MM.1S (cell line): ENCODE data around the gene KCNJ18.
"Not testable (repeated sequence)": the region's sequence is repeated elsewhere in the genome, so short reads cannot be mapped to it uniquely, and the experiment has no call there.

Experiments used
- DNase-seq: peaks from one replicate; pipeline ENCODE4 v3.0.0-alpha.2; 2015
- H2AFZ ChIP-seq: fragments of 300-600 bp; sonication (generic); 2 replicates; pipeline ENCODE4 v1.6.0; 2016; ENCODE audit warnings: antibody characterized with exemption, low read length
- H3F3A ChIP-seq: fragments of 300-600 bp; sonication (generic); 2 replicates; pipeline ENCODE4 v1.6.1; 2016; ENCODE audit warnings: mild to moderate bottlenecking, antibody characterized with exemption, low read length, moderate library complexity, mixed read lengths; ENCODE audit not compliant: insufficient read depth
- H3K27ac ChIP-seq: fragments of 300-600 bp; sonication (generic); 2 replicates; pipeline ENCODE4 v1.5.1; 2016; ENCODE audit warnings: mild to moderate bottlenecking, low read length
- H3K27me3 ChIP-seq: fragments of 300-600 bp; sonication (generic); replicated peaks from 2 replicates; pipeline ENCODE4 v1.6.0; 2016; ENCODE audit warnings: low read length; ENCODE audit not compliant: insufficient read depth
- H3K36me3 ChIP-seq: fragments of 300-600 bp; sonication (generic); replicated peaks from 2 replicates; pipeline ENCODE4 v1.6.1; 2016; ENCODE audit warnings: mild to moderate bottlenecking, low read length, mixed read lengths; ENCODE audit not compliant: insufficient read depth
- H3K4me1 ChIP-seq: fragments of 300-600 bp; sonication (generic); 2 replicates; pipeline ENCODE4 v1.6.1; 2016; ENCODE audit warnings: low read length, mixed read lengths
- H3K4me2 ChIP-seq: fragments of 300-600 bp; sonication (generic); 2 replicates; pipeline ENCODE4 v1.6.0; 2016; ENCODE audit warnings: low read depth, low read length
- H3K4me3 ChIP-seq: fragments of 300-600 bp; sonication (generic); 2 replicates; pipeline ENCODE4 v1.5.1; 2016; ENCODE audit warnings: low read length, mixed read lengths
- H3K79me2 ChIP-seq: fragments of 300-600 bp; sonication (generic); 2 replicates; pipeline ENCODE4 v1.6.1; 2016; ENCODE audit warnings: mixed run types, low read length, mixed read lengths
- H3K9ac ChIP-seq: fragments of 300-600 bp; sonication (generic); 2 replicates; pipeline ENCODE4 v1.6.1; 2016; ENCODE audit warnings: low read length, mixed read lengths
- H3K9me2 ChIP-seq: fragments of 300-600 bp; sonication (generic); replicated peaks from 2 replicates; pipeline ENCODE4 v1.6.1; 2016; ENCODE audit warnings: mild to moderate bottlenecking, low read length, mixed read lengths; ENCODE audit not compliant: insufficient read depth
- H3K9me3 ChIP-seq: fragments of 300-600 bp; sonication (generic); replicated peaks from 2 replicates; pipeline ENCODE4 v1.6.1; 2016; ENCODE audit warnings: mild to moderate bottlenecking, low read length, mixed read lengths; ENCODE audit not compliant: insufficient read depth
- H4K20me1 ChIP-seq: fragments of 300-600 bp; sonication (generic); 2 replicates; pipeline ENCODE4 v1.6.1; 2016; ENCODE audit warnings: mild to moderate bottlenecking, low read length, moderate library complexity, mixed read lengths; ENCODE audit not compliant: insufficient read depth
- CTCF ChIP-seq: fragments of 300-600 bp; sonication (generic); IDR thresholded peaks from 2 replicates; pipeline ENCODE4 v1.5.1; 2016; ENCODE audit warnings: antibody characterized with exemption, low read length, mixed read lengths
- EZH2 ChIP-seq: fragments of 300-600 bp; sonication (generic); optimal IDR thresholded peaks from 2 replicates; pipeline ENCODE3; 2017; ENCODE audit warnings: low read depth, mild to moderate bottlenecking, antibody characterized with exemption, low read length, mixed read lengths
- EZH2phosphoT487 ChIP-seq: fragments of 300-600 bp; sonication (generic); IDR thresholded peaks from 2 replicates; pipeline ENCODE4 v1.6.1; 2018; ENCODE audit warnings: antibody characterized with exemption, low read length

The KCNJ18 gene

DNA sequence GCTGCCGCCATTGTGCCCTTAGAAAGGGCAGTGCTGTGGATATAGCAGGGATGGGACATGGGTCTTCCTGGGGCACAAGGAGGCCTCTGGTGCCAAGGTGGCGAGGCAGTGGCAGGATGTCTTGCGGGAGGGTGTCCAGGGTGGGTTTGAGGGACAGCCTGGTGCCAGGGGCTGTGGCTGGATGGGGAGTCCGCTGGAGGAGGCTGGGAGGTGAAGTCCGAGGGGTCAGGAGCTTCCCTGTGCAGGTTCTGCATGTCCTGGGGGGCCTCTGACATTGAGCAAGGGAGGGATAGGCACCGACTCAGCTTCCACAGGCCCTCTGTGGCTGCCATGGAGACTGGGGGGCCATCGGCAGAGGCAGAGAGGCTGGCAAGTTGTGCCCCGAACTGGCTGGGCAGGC lies 9.7 kb downstream of the KCNJ18 start:
- H3K9me3 ChIP-seq: not testable (repeated sequence)

DNA sequence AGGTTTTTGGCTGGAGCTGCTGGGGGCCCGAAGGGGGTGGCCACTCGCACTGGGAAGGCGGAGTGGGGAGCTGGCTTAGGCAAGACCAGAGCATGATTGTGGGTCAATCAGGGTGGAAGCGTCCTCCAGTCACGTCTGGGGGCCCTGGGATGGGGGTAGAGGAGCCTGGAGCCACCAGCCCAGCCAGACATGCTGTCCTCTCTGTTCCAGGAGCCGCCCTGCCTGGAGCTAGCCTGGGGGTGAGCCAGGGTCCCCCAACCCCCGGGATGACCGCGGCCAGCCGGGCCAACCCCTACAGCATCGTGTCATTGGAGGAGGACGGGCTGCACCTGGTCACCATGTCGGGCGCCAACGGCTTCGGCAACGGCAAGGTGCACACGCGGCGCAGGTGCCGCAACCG lies 10.2 kb downstream of the KCNJ18 start:
- not testable (repeated sequence) for H3K4me2 ChIP-seq

More for the DNA sequence above, 9.7 kb downstream of the KCNJ18 start:
- not testable (repeated sequence) for H4K20me1 ChIP-seq, H3K4me2 ChIP-seq, H3K27ac ChIP-seq, H3K36me3 ChIP-seq, H3F3A ChIP-seq, DNase-seq, H3K9ac ChIP-seq, H3K4me1 ChIP-seq, H2AFZ ChIP-seq, H3K79me2 ChIP-seq, H3K9me2 ChIP-seq, H3K27me3 ChIP-seq, H3K4me3 ChIP-seq

DNA sequence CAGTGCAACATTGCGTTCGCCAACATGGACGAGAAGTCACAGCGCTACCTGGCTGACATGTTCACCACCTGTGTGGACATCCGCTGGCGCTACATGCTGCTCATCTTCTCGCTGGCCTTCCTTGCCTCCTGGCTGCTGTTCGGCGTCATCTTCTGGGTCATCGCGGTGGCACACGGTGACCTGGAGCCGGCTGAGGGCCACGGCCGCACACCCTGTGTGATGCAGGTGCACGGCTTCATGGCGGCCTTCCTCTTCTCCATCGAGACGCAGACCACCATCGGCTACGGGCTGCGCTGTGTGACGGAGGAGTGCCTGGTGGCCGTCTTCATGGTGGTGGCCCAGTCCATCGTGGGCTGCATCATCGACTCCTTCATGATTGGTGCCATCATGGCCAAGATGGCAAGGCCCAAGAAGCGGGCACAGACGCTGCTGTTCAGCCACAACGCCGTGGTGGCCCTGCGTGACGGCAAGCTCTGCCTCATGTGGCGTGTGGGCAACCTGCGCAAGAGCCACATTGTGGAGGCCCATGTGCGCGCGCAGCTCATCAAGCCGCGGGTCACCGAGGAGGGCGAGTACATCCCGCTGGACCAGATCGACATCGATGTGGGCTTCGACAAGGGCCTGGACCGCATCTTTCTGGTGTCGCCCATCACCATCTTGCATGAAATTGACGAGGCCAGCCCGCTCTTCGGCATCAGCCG lies 10.8 kb downstream of the KCNJ18 start:
- H3K4me2 ChIP-seq, H3K4me1 ChIP-seq, H3K27me3 ChIP-seq, H3K9me3 ChIP-seq, H3K9me2 ChIP-seq, H3K36me3 ChIP-seq, H4K20me1 ChIP-seq, H2AFZ ChIP-seq, H3K4me3 ChIP-seq, H3F3A ChIP-seq, DNase-seq, H3K9ac ChIP-seq, H3K27ac ChIP-seq, H3K79me2 ChIP-seq: not testable (repeated sequence)

More for the DNA sequence above, 10.2 kb downstream of the KCNJ18 start:
- DNase-seq, H3K27ac ChIP-seq, H3K4me3 ChIP-seq, H3K36me3 ChIP-seq, H3K27me3 ChIP-seq, H2AFZ ChIP-seq, H3K4me1 ChIP-seq, H3K9me2 ChIP-seq, H3K79me2 ChIP-seq, H3K9me3 ChIP-seq, H3F3A ChIP-seq, H3K9ac ChIP-seq, H4K20me1 ChIP-seq: not testable (repeated sequence)

DNA sequence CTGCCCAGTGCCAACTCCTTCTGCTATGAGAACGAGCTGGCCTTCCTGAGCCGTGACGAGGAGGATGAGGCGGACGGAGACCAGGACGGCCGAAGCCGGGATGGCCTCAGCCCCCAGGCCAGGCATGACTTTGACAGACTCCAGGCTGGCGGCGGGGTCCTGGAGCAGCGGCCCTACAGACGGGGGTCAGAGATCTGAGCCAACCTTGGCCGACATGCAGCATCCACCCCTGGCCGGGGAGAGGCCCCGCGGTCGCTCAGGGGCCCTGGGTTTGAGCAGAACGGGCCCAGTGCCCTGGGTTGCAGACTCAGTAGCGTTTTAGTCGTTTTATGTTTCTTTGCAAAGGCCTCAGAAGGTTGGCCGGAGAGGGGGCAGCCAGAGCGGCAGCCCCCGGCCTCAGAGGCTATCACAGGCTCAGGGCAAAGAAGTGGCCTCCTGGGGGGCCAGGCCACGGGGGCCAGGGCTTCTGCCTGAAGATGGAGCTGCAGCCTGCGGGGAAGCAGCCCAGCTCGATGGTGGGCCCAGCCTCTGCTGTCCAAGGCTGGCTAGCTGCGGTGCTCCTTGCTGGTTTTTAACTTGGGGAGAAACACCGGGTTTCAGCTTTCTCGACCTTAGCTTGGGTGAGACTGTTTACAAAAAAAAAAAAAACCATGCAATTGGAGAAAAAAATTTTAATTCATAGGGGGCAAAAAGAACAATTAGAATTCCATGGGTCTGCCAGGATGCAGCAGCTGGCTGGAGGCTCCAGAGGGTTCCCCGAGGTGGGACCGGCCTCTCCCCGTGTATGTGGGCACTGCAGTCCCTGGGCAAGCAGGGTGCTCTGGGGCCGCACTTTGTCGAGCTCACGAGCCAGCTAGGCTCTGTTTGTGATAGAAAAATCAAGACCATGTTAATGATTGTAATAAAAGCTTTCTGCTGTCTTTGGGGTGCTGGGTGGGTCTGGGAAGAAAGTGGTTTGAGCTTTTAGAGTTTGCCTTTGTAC lies 11.9 kb downstream of the KCNJ18 start:
- H3K27ac ChIP-seq, H3K4me2 ChIP-seq, H3K4me1 ChIP-seq, H3K4me3 ChIP-seq, H3K36me3 ChIP-seq, H2AFZ ChIP-seq, H3K9ac ChIP-seq, H3K27me3 ChIP-seq, H3K9me2 ChIP-seq, H3K9me3 ChIP-seq, H4K20me1 ChIP-seq, H3K79me2 ChIP-seq, H3F3A ChIP-seq, DNase-seq: not testable (repeated sequence)

DNA sequence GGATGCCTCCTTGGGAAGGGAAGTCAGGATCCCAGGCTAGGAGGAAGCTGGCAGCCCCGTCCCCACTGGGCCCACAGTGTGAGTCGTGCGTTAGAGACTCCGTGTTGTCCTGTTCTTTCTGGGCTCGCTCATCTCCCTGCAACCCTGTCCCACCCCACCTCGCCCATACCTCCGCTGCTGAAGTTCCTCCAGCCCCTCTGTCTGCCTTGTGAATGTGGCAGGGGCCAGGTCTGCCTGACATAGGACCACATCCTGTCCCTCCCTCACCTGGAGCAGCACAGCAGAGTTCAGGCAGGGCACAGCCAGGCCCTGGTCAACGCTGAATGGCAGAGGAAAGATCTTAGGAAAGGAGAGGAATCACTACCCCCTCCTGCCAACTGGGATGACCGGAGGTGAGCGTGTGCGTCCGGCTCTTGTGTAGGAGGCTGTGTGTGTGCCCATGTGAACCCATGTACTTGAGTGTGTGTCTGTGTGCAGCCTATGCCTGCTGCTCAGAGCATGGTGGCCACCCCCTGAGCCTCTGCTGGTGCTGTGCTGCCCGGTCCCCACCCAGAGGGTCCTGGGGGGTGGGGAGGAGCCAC lies 12.8 kb downstream of the KCNJ18 start:
- H3K9me2 ChIP-seq: no peaks in the 10 kb centered on the region
- no peaks in the 10 kb centered on the region for H3K27me3 ChIP-seq
- H3K4me1 ChIP-seq: no peaks in the 10 kb centered on the region
- no peak for TF ChIP-seq EZH2
- TF ChIP-seq CTCF: no peak
- TF ChIP-seq EZH2phosphoT487: no peak
- no peaks in the 10 kb centered on the region for H3K36me3 ChIP-seq
- H3K27ac ChIP-seq: no peak overlapping the region
- no peak overlapping the region for H3K9ac ChIP-seq
- no peaks in the 10 kb centered on the region for H3K79me2 ChIP-seq
- H3K4me2 ChIP-seq: no peak overlapping the region
- H3K4me3 ChIP-seq: no peak overlapping the region
- no peaks in the 10 kb centered on the region for H4K20me1 ChIP-seq
- no peaks in the 10 kb centered on the region for H3F3A ChIP-seq
- H2AFZ ChIP-seq: no peak overlapping the region
- no peaks in the 10 kb centered on the region for H3K9me3 ChIP-seq
- DNase-seq: no peak

- H4K20me1 ChIP-seq, H3K79me2 ChIP-seq, H3K9me2 ChIP-seq, H3K27me3 ChIP-seq, H3K36me3 ChIP-seq, H3K9ac ChIP-seq, H2AFZ ChIP-seq, H3K4me3 ChIP-seq, H3K9me3 ChIP-seq, H3K4me1 ChIP-seq, H3F3A ChIP-seq, H3K27ac ChIP-seq, DNase-seq, H3K4me2 ChIP-seq: not testable (repeated sequence)
Observed at GRCh38 chr17:21705746-21706145, 13.4 kb downstream of the KCNJ18 start.
